ENCODE data around the gene LRRC18.

GRCh38 chr10:48976196-48976595, 36.6 kb upstream of the LRRC18 start:
- TF ChIP-seq CTCF (IDR thresholded peaks at IDR 0.05; ENCODE audit: low read length) (peak; percentile 34; the same call in 1 of the 2 replicates), EZH2 (IDR thresholded peaks at IDR 0.05; ENCODE audit: borderline replicate concordance, low read length) (no peak)

All from OCI-LY1 (cell line).